GM20431 (cell line): Measurements from ENCODE around the gene TTYH2.
"Not testable (repeated sequence)": the region's sequence is repeated elsewhere in the genome, so short reads cannot be mapped to it uniquely, and the experiment has no call there.

Experiments
- in situ Hi-C: fragments of 300-500 bp; cut with MseI, MboI; formaldehyde crosslinking; loops from one replicate; pipeline ENCODE4 v1.15.0; 2020; ENCODE audit warnings: low sequenced_read_pairs; ENCODE audit not compliant: unreplicated experiment

Gene TTYH2

GRCh38 chr17:74252211-74252610 lies 38.8 kb downstream of the TTYH2 start:
- in situ Hi-C loops, result no loop called here

GRCh38 chr17:74253036-74253435 lies 39.7 kb downstream of the TTYH2 start:
- in situ Hi-C loops, result no loop called here

GRCh38 chr17:74257311-74257710 lies 43.9 kb downstream of the TTYH2 start:
- in situ Hi-C loops, result no loop called here

GRCh38 chr17:74259667-74260524 lies 46.5 kb downstream of the TTYH2 start:
- in situ Hi-C loops, result no loop called here

GRCh38 chr17:74260525-74260850 lies 47.1 kb downstream of the TTYH2 start:
- in situ Hi-C loops, result no loop called here

- in situ Hi-C loops, result no loop called here
Observed at GRCh38 chr17:74262601-74263000, 49.2 kb downstream of the TTYH2 start.

GRCh38 chr17:74267054-74267453 lies 53.7 kb downstream of the TTYH2 start:
- in situ Hi-C loops, result not testable (repeated sequence)

- in situ Hi-C loops, result no loop called here
Observed at GRCh38 chr17:74267579-74267978, 54.2 kb downstream of the TTYH2 start.

- in situ Hi-C loops, result no loop called here
Observed at GRCh38 chr17:74267987-74268499, 54.7 kb downstream of the TTYH2 start.

GRCh38 chr17:74268558-74268957 lies 55.2 kb downstream of the TTYH2 start:
- in situ Hi-C loops, result no loop called here

GRCh38 chr17:74270333-74270732 lies 57.0 kb downstream of the TTYH2 start:
- in situ Hi-C loops, result no loop called here

- in situ Hi-C loops, result no loop called here
Observed at GRCh38 chr17:74271281-74271680, 57.9 kb downstream of the TTYH2 start.

GRCh38 chr17:74271901-74272561 lies 58.7 kb downstream of the TTYH2 start:
- in situ Hi-C loops, result no loop called here

- in situ Hi-C loops, result no loop called here
Observed at GRCh38 chr17:74272731-74273201, 59.4 kb downstream of the TTYH2 start.

- in situ Hi-C loops, result no loop called here
Observed at GRCh38 chr17:74274060-74274708, 60.8 kb downstream of the TTYH2 start, which contains the start of gene DNAI2. DNAI2 (plus strand) TSS chr17:74274234; CDS start chr17:74281818, 7,584 bp downstream.

- in situ Hi-C loops, result no loop called here
Observed at GRCh38 chr17:74274709-74275340, 61.5 kb downstream of the TTYH2 start.

- in situ Hi-C loops, result no loop called here
Observed at GRCh38 chr17:74276051-74276476, 62.7 kb downstream of the TTYH2 start.

GRCh38 chr17:74276541-74277009 lies 63.2 kb downstream of the TTYH2 start:
- in situ Hi-C loops, result no loop called here

GRCh38 chr17:74277935-74278334 lies 64.6 kb downstream of the TTYH2 start:
- in situ Hi-C loops, result no loop called here

- in situ Hi-C loops, result not testable (repeated sequence)
Observed at GRCh38 chr17:74279617-74280016, 66.2 kb downstream of the TTYH2 start.
